HG03571 (cell line): ENCODE data around the gene SCFD2.

ENCODE experiments used
- ATAC-seq: cut with Tn5 transposase; IDR thresholded peaks from one replicate; pipeline ENCODE4 v1.9.1; 2021; ENCODE audit not compliant: unreplicated experiment

Gene SCFD2

GRCh38 chr4:52904421-52904820 is 461.4 kb downstream of the SCFD2 start:
- ATAC-seq, result no peak

- ATAC-seq, result no peak
Observed at GRCh38 chr4:52903273-52903672, 462.6 kb downstream of the SCFD2 start.

DNA sequence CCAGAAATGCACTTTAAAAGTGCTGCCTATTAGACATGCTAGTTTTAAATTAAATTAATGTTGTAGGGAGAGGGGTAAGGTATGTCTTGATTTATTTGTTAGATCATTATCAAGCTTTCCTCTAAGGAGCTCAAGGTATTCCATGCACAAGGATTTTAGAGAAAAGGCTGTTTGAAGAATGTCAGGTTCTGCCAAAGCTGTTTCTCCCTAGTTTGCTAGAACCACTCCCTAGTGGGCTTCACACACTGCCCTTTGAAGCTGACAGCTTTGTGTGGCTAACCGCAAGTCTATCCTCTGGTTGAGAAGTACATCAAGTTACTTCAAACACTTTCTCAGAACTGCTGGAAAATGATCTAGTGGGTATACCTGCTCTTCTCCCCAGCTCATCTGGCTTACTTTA is 471.4 kb downstream of the SCFD2 start:
- no peak for ATAC-seq

GRCh38 chr4:52892880-52893279 is 473.0 kb downstream of the SCFD2 start:
- no peak for ATAC-seq

GRCh38 chr4:52891743-52892142 is 474.1 kb downstream of the SCFD2 start:
- ATAC-seq, result no peak

GRCh38 chr4:52890521-52890791 is 475.4 kb downstream of the SCFD2 start:
- ATAC-seq, result no peak

GRCh38 chr4:52889778-52890520 is 475.9 kb downstream of the SCFD2 start:
- no peak for ATAC-seq

DNA sequence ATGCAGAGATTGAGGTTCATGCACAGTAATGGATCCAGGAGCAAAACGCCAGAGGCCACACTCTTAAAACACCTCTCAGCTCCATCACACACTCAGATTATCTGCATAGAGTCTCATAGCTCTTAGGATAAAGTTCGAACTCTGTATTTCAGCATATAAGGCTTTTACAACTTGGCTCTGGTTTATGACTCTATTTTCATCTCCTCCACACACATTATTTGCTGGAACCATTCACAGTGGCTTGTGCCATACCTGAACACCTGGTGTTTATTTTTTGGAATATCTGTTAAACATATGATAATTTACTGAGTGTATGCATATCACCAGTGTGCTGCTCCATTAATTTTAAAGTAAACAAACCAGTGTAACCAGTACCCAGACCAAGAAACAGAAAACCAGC is 476.5 kb downstream of the SCFD2 start:
- no peak for ATAC-seq

- ATAC-seq, result no peak
Observed at GRCh38 chr4:52884994-52885393, 480.9 kb downstream of the SCFD2 start.

DNA sequence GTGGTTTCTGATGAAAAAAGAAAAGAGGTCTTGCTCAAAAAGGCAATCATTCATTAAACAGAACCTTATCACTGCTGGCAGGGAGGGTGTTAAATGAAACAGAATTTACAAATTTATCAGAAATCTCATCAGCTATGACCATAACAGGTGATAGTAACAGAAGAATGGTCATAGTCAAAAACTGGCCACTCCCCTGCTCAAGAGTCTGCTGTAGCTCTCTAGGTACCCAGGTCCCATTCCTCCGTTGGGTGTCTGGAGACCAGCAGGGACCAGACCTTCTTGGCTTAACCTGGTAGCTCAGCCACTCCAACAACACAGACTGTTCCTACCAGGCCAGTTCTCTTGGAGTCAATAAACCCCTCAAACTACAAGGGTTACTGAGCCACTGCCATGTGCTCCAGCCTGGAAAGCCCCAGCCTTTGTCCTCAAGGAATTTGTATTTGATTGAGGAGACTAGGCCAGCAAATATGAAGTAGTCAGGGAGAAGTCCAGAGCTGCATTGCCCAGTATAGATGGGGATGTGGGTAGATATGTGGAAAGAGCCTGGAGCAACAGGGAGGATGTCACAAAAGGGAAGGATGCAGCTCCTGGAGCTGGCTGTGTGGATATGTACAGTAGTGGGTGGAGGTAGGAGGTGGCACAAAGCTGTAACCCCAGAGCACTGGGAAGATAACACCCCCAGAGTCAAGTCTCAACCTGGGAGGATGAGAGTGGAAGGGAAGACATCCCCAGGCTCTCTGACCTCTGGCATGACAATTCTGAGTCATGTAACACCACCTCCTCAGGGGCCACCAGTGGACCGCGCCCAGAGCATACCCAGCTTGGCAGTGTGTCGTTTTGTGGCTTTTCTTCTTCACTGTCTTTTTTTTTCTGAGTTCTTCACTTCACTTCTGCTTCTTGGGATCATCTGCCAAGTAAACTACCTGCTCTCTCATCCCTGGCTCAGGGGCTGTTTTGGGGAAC is 481.9 kb downstream of the SCFD2 start:
- ATAC-seq, result no peak

DNA sequence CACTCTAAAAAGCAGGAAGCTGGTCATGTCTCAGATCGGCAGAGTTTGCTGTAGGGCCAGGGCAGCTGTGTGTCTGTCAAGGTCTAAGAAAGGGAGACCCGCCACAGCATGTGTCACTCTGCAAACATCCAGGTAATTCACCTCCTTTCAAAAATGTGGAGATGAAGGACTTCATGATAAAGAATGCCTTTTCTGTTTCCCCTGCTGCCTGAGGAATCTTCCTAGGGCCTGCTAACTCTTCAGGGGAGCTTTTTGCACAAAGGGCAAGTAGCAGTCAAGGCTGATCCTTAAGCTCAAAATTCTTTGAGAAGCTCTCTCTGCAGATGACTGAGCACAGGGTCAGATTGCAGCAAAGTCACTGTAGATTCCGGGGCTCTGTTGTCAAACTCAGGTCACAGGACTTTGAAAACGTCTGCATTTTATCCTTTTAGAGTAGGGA is 482.7 kb downstream of the SCFD2 start:
- no peak for ATAC-seq

DNA sequence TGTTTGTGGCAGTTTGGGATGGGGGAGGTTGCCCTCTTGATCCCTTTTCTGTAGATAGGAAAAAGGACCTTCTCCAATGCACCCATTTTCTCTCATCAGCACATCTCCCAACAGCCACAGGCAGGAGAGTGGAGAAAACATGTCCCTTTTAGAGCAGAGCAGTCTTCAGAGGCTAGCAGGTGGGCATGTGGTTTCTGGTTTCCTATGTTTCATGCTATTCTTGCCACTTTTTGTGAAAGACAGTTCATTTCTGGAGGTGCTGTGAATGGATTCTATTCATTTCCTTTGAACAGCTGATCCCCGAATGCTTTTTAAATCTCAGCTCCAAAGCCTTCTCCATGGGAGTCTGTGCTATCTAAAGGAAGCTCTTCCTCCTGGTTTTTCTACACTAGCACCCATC is 484.9 kb downstream of the SCFD2 start:
- no peak for ATAC-seq

DNA sequence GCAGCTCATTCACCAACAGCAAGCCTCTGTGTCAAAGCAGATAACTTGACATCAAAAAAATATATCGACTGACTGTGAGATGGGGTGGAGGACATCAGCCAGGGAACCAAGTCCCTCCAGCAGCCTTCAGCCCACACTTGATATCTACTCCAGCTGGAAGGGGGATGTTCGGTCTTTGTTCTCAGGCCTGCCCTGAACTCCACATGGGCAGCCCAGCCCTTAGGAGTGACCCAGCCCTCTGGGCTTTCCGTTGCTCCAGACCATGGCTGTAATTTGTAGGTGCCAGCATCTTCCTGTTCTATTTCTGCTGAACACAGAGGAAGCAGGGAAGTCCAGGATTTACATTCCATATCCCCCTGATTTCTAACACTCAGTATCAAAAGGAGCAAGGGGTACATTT is 486.4 kb downstream of the SCFD2 start:
- no peak for ATAC-seq

DNA sequence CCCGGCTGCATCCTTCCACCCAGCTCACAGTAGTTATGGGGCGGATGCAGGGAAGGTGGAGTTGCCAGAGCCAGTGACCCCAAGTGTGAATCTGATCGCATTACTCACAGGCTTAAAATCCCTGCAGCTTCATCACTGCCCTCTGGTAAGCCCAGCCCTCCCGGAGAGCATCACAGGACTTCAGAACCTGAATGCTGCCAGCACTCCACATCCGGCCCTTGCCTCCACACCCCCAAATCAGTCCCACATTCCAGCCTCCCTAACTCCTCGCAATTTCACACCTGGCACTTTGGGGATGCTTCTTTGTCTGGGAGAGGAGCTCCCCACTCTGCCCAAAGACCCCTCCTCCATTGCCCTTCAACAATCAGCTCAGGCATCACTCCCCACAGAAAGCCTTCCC is 488.2 kb downstream of the SCFD2 start:
- ATAC-seq, result no peak

DNA sequence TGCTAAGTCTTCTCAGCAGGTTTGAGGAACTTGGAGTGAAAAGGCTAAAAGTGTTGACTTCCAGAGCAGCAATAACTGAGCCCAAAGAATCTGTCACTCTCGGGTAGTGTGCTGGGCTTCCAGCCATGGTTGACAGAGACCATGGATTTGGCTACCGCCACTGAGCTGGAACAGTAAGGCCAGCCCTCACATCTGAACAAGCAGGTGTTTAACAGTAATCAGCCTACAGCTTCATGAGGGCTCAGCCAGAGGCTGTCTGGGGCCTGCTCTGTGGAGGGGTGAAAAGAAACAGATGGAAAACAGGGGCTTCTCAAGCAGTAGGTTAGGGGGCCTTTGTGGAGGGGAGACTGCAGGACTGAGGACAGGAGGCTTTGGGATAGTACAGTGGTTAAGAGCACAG is 488.8 kb downstream of the SCFD2 start:
- ATAC-seq, result no peak

DNA sequence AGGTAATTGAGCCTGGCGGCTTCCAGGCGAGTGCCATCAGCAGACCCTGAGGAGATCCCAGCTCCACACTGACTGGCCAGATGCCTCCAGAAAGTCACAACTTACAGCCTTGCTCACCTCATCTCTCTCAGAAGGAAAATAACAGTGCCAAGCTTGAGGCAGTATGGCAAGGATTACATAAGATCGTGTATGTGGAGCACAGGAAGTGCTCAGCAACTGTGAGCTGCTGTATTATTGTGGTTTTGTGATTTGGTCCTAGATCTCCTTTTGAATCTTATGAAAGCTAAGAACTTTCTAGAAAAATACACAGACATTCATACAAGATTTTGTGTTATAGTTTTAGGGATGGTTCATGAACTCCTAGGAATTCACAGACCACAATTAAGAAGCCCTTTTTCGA is 489.8 kb downstream of the SCFD2 start:
- ATAC-seq, result no peak

- no peak for ATAC-seq
Observed at GRCh38 chr4:52874948-52875347, 490.9 kb downstream of the SCFD2 start.

GRCh38 chr4:52873861-52874343 is 492.0 kb downstream of the SCFD2 start:
- ATAC-seq, result no peak

DNA sequence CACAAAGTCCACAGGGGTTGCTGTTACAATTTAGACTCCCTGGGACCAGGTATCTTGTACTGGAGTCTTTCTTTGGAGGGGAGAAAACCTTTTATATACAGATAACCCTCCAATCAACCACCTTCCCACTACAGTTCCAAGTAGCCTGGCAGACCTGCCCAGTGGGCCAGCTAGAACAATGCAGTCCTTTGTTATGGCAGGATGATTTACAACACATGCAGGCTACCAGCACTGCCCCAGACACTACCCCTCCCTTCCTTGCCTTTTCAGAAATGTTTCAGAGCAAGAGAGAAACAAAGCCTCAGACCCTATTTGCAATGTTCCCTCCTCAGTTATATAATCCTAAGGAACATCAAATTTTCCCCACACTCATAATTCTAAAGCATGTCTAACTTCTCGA is 492.7 kb downstream of the SCFD2 start:
- no peak for ATAC-seq

GRCh38 chr4:52870225-52870624 is 495.6 kb downstream of the SCFD2 start:
- no peak for ATAC-seq

DNA sequence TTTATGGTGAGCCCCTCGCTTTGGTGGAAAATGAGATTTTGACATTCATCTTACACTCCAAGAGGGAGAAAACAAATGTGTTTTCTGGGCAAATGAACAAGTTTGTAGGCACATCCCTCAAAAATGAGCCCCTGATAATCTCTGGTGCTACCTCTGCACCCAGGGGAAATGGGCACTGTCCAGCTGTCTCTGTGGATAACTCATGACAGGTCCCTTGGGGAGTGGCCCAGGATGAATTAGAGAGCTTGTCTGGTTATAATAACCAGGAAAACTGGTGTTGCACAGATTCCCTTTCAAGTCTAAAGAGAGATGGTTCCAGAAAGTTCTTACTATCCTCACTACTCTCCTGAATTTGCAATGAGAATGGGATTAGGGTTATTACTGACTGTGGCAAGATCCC is 496.2 kb downstream of the SCFD2 start:
- no peak for ATAC-seq

GRCh38 chr4:52869196-52869595 is 496.7 kb downstream of the SCFD2 start:
- no peak for ATAC-seq
